ENCODE data around the gene SLC16A1.

Gene SLC16A1

DNA sequence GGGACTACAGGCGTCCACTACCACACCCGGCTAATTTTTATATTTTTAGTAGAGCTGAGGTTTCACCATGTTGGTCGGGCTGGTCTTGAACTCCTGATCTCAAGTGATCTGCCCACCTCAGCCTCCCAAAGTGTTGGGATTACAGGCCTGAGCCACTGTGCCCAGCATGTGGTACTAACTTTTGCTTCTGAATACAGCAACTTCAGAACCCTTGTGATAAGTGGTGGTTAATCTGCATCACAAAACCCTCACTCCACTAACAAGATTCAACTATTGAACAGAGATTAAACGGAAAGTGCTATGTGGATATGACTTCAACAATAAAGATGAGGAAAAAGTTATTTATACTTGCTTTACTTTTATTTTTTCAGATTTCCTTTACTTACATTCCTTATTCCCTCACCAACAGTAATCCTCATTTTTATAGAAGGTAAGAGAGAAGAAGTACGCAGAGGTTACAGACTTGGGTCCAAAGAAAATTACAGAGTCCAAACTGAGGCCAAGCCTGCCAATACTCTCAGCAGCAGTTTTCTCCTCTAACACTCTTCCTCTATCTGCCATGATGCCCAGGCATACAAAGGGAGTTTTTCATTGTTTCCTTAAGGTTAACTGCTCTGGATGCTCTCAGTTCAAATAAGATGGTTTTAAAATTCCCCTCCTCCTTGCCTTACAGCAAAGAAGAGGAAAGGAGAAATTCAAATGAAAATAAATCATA lies 44.3 kb downstream of the SLC16A1 start:
- Histone ChIP-seq H2AFZ (ENCODE audit: low read depth, low read length) (no peak overlapping the region), H3K79me2 (ENCODE audit: low read length) (peaks cover 40% of the 10 kb centered on the region), H3K27ac (ENCODE audit: low read length) (no peak overlapping the region), H3K9me3 (ENCODE audit: insufficient read depth, low read length) (no peaks in the 10 kb centered on the region), H3K9ac (ENCODE audit: low read length) (no peak overlapping the region), H3K36me3 (replicated peaks; ENCODE audit: low read depth, low read length) (peaks cover 47% of the 10 kb centered on the region), H3K4me3 (ENCODE audit: low read length) (no peak overlapping the region), H3K4me1 (ENCODE audit: low read length) (peaks cover 8% of the 10 kb centered on the region), H4K20me1 (ENCODE audit: insufficient read depth, low read length) (no peaks in the 10 kb centered on the region), H3K4me2 (ENCODE audit: low read length) (no peak overlapping the region), H3K27me3 (ENCODE audit: low read depth, low read length) (no peaks in the 10 kb centered on the region)
- TF ChIP-seq EZH2phosphoT487 (IDR thresholded peaks at IDR 0.05; ENCODE audit: low read depth) (no peak), CTCF (IDR thresholded peaks at IDR 0.05; ENCODE audit: low read depth, low read length) (no peak)

- Histone ChIP-seq H3K4me2 (ENCODE audit: low read length) (no peak overlapping the region), H4K20me1 (ENCODE audit: insufficient read depth, low read length) (no peaks in the 10 kb centered on the region), H3K9ac (ENCODE audit: low read length) (no peak overlapping the region), H3K9me3 (ENCODE audit: insufficient read depth, low read length) (no peaks in the 10 kb centered on the region), H3K36me3 (replicated peaks; ENCODE audit: low read depth, low read length) (peaks cover 43% of the 10 kb centered on the region), H3K4me3 (ENCODE audit: low read length) (no peak overlapping the region), H3K27ac (ENCODE audit: low read length) (no peak overlapping the region), H2AFZ (ENCODE audit: low read depth, low read length) (no peak overlapping the region), H3K27me3 (ENCODE audit: low read depth, low read length) (no peaks in the 10 kb centered on the region), H3K4me1 (ENCODE audit: low read length) (peaks cover 26% of the 10 kb centered on the region), H3K79me2 (ENCODE audit: low read length) (peaks cover 29% of the 10 kb centered on the region)
- TF ChIP-seq CTCF (IDR thresholded peaks at IDR 0.05; ENCODE audit: low read depth, low read length) (no peak), EZH2phosphoT487 (IDR thresholded peaks at IDR 0.05; ENCODE audit: low read depth) (no peak)
Observed at GRCh38 chr1:112909847-112910246, 46.1 kb downstream of the SLC16A1 start.

GRCh38 chr1:112906150-112906698 lies 49.8 kb downstream of the SLC16A1 start:
- Histone ChIP-seq H3K27me3 (ENCODE audit: low read depth, low read length) (no peaks in the 10 kb centered on the region), H3K9me3 (ENCODE audit: insufficient read depth, low read length) (no peaks in the 10 kb centered on the region), H3K4me1 (ENCODE audit: low read length) (peaks cover 42% of the 10 kb centered on the region), H3K4me3 (ENCODE audit: low read length) (peak overlapping the region; percentile 32), H3K27ac (ENCODE audit: low read length) (peak overlapping the region; percentile 86), H4K20me1 (ENCODE audit: insufficient read depth, low read length) (no peaks in the 10 kb centered on the region), H3K36me3 (replicated peaks; ENCODE audit: low read depth, low read length) (peaks cover 14% of the 10 kb centered on the region), H3K4me2 (ENCODE audit: low read length) (peak overlapping the region; percentile 61), H3K9ac (ENCODE audit: low read length) (peak overlapping the region; percentile 24; the same call in 1 of the 2 replicates), H2AFZ (ENCODE audit: low read depth, low read length) (no peak overlapping the region), H3K79me2 (ENCODE audit: low read length) (peaks cover 5% of the 10 kb centered on the region; the same call in 1 of the 2 replicates)
- no peak for TF ChIP-seq EZH2phosphoT487 (IDR thresholded peaks at IDR 0.05; ENCODE audit: low read depth)
- no peak for TF ChIP-seq CTCF (IDR thresholded peaks at IDR 0.05; ENCODE audit: low read depth, low read length)

GRCh38 chr1:112905395-112906149 lies 50.4 kb downstream of the SLC16A1 start:
- H3K79me2 ChIP-seq (ENCODE audit: low read length) = no peaks in the 10 kb centered on the region
- peak overlapping the region; percentile 61 for H3K4me2 ChIP-seq (ENCODE audit: low read length)
- no peaks in the 10 kb centered on the region for H3K9me3 ChIP-seq (ENCODE audit: insufficient read depth, low read length)
- H3K4me3 ChIP-seq (ENCODE audit: low read length) = peak overlapping the region; percentile 32
- peaks cover 42% of the 10 kb centered on the region for H3K4me1 ChIP-seq (ENCODE audit: low read length)
- TF ChIP-seq CTCF (IDR thresholded peaks at IDR 0.05; ENCODE audit: low read depth, low read length) (no peak), EZH2phosphoT487 (IDR thresholded peaks at IDR 0.05; ENCODE audit: low read depth) (no peak)
- no peaks in the 10 kb centered on the region for H4K20me1 ChIP-seq (ENCODE audit: insufficient read depth, low read length)
- H3K36me3 ChIP-seq (replicated peaks; ENCODE audit: low read depth, low read length) = peaks cover 14% of the 10 kb centered on the region
- no peaks in the 10 kb centered on the region for H3K27me3 ChIP-seq (ENCODE audit: low read depth, low read length)
- peak overlapping the region; percentile 24; the same call in 1 of the 2 replicates for H3K9ac ChIP-seq (ENCODE audit: low read length)
- no peak overlapping the region for H2AFZ ChIP-seq (ENCODE audit: low read depth, low read length)
- H3K27ac ChIP-seq (ENCODE audit: low read length) = peak overlapping the region; percentile 86
